ENCODE measurements around the gene SYNGR4.

DNA sequence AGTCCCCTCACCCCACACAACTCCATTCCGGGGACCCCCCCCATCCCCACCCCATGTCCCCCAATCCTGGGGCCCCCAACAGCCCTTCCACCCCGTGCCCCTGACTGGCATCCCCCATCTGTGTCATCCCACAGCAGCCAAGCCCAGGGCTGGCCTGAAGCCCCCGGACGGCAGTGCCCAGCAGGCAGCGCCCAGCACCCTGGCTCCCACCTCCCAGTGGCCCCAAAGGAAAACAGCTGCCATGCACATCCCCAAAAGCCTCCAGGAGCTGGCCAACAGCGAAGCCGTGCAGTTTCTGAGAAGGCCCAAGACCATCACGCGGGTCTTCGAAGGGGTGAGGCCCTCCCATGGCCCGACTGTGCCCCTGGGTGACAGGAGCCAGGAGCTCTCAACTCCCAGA lies 1.4 kb downstream of the SYNGR4 start:
- no peak for TF ChIP-seq FOXP1 (CRISPR knock-in tag; IDR thresholded peaks at IDR 0.05; ENCODE audit: borderline replicate concordance)
- TF ChIP-seq, protein P1, sequence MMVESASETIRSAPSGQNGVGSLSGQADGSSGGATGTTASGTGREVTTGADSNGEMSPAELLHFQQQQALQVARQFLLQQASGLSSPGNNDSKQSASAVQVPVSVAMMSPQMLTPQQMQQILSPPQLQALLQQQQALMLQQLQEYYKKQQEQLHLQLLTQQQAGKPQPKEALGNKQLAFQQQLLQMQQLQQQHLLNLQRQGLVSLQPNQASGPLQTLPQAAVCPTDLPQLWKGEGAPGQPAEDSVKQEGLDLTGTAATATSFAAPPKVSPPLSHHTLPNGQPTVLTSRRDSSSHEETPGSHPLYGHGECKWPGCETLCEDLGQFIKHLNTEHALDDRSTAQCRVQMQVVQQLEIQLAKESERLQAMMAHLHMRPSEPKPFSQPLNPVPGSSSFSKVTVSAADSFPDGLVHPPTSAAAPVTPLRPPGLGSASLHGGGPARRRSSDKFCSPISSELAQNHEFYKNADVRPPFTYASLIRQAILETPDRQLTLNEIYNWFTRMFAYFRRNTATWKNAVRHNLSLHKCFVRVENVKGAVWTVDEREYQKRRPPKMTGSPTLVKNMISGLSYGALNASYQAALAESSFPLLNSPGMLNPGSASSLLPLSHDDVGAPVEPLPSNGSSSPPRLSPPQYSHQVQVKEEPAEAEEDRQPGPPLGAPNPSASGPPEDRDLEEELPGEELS (CRISPR knock-in tag; IDR thresholded peaks at IDR 0.05): no peak
- TF ChIP-seq, protein P2, sequence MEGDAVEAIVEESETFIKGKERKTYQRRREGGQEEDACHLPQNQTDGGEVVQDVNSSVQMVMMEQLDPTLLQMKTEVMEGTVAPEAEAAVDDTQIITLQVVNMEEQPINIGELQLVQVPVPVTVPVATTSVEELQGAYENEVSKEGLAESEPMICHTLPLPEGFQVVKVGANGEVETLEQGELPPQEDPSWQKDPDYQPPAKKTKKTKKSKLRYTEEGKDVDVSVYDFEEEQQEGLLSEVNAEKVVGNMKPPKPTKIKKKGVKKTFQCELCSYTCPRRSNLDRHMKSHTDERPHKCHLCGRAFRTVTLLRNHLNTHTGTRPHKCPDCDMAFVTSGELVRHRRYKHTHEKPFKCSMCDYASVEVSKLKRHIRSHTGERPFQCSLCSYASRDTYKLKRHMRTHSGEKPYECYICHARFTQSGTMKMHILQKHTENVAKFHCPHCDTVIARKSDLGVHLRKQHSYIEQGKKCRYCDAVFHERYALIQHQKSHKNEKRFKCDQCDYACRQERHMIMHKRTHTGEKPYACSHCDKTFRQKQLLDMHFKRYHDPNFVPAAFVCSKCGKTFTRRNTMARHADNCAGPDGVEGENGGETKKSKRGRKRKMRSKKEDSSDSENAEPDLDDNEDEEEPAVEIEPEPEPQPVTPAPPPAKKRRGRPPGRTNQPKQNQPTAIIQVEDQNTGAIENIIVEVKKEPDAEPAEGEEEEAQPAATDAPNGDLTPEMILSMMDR (IDR thresholded peaks at IDR 0.05): no peak
- TF ChIP-seq IRF2 (CRISPR knock-in tag; IDR thresholded peaks at IDR 0.05; ENCODE audit: borderline replicate concordance, low read depth): no peak
- no peak for TF ChIP-seq CREB1 (CRISPR knock-in tag; IDR thresholded peaks at IDR 0.05)
- TF ChIP-seq TEAD1 (CRISPR knock-in tag; IDR thresholded peaks at IDR 0.05): no peak
- TF ChIP-seq OVOL2 (CRISPR knock-in tag; IDR thresholded peaks at IDR 0.05; ENCODE audit: borderline replicate concordance): no peak
- no peak for TF ChIP-seq SOX15 (CRISPR knock-in tag; IDR thresholded peaks at IDR 0.05)

Data from WTC11 (cell line).